HCT116 (cell line): ENCODE data around the gene CUZD1. TPM values are rescaled to one million over a fixed set of nuclear protein-coding genes. Genes with fewer than 3 reads are reported as not detected.

Experiments used
- ATAC-seq: fragments of 200-7000 bp; cut with Tn5 transposase; 2 replicates; pipeline ENCODE4 v1.9.1; 2020; ENCODE audit warnings: mild to moderate bottlenecking, moderate library complexity
- BruUV-seq: library from RNA; stranded (reverse); fragments of 400-500 nt; replicated peaks from 2 replicates; lab custom pipeline; 2021; lab: Mats Ljungman, UMichigan
- CTCF ChIA-PET: fragments of 300-600 bp; sonication (Branson Sonifier 250); formaldehyde crosslinking; loops from one replicate; lab custom pipeline; 2021; ENCODE audit warnings: antibody characterized with exemption; lab: Charles Lee
- POLR2A ChIA-PET: fragments of 300-600, 350-600 bp; sonication (Branson Sonifier 250); formaldehyde crosslinking; loops from one replicate; lab custom pipeline; 2021; ENCODE audit warnings: antibody characterized with exemption; lab: Charles Lee
- RAD21 ChIA-PET, 2 experiments: fragments of 300-600 bp; sonication (Branson Sonifier 250); formaldehyde crosslinking; loops; one replicate each; lab custom pipeline; 2023; ENCODE audit warnings: low total read pairs in 2 of 2; ENCODE audit not compliant: uncharacterized antibody in 2 of 2, unreplicated experiment in 2 of 2, low non-redundant PET in 1 of 2; lab: Charles Lee
- DNase-seq: peaks from one replicate; pipeline ENCODE4 v3.0.0-alpha.2; 2010; ENCODE audit warnings: low read depth, low spot score
- H2AFZ ChIP-seq: fragments of 200-600 bp; shearing (Covaris generic), sonication (generic); 2 replicates; pipeline ENCODE4 v1.6.1; 2017; ENCODE audit warnings: low read depth, mixed run types, mixed read lengths, antibody characterized with exemption, low read length; ENCODE audit not compliant: poor library complexity, severe bottlenecking
- H3K27ac ChIP-seq: 2 replicates; pipeline ENCODE4 v1.5.1; 2012; ENCODE audit warnings: low read depth, low read length
- H3K27me3 ChIP-seq: fragments of 200-600 bp; sonication (generic); 2 replicates; pipeline ENCODE4 v1.6.1; 2016; ENCODE audit warnings: mixed run types, low read length, mixed read lengths; ENCODE audit not compliant: insufficient read depth
- H3K36me3 ChIP-seq, 2 experiments: fragments of 200-500 bp in 1 of 2; fragments of 200-600 bp in 1 of 2; sonication (Bioruptor generic) in 1 of 2; sonication (generic) in 1 of 2; 2 replicates each; pipeline versions ENCODE4 v1.5.1 to v1.6.1; 2014 to 2016; ENCODE audit warnings: low read length in 2 of 2, inconsistent platforms in 1 of 2, mixed read lengths in 1 of 2, mixed run types in 1 of 2; ENCODE audit not compliant: insufficient read depth in 2 of 2, control insufficient read depth in 1 of 2
- H3K4me1 ChIP-seq, 2 experiments: fragments of 200-600 bp in 1 of 2; sonication (generic) in 1 of 2; 2 replicates each; pipeline versions ENCODE4 v1.5.1 to v1.6.1; 2012 to 2017; ENCODE audit warnings: low read length in 2 of 2, inconsistent platforms in 1 of 2, mild to moderate bottlenecking in 1 of 2, mixed read lengths in 1 of 2, mixed run types in 1 of 2, moderate library complexity in 1 of 2; ENCODE audit not compliant: insufficient read depth in 2 of 2, control insufficient read depth in 1 of 2
- H3K4me2 ChIP-seq: fragments of 200-600 bp; sonication (generic); 2 replicates; pipeline ENCODE4 v1.6.1; 2017; ENCODE audit warnings: mixed run types, low read length, mixed read lengths
- H3K4me3 ChIP-seq, 2 experiments: fragments of 200-600 bp in 1 of 2; sonication (generic) in 1 of 2; replicated peaks in 1 of 2; 2 replicates each; pipeline ENCODE4 v1.5.1; 2011 to 2016; ENCODE audit warnings: low read length in 2 of 2, control low read depth in 1 of 2, low read depth in 1 of 2, mild to moderate bottlenecking in 1 of 2, mixed read lengths in 1 of 2, mixed run types in 1 of 2
- H3K79me2 ChIP-seq: fragments of 200-600 bp; sonication (generic); 2 replicates; pipeline ENCODE4 v1.6.1; 2017; ENCODE audit warnings: mild to moderate bottlenecking, mixed run types, low read length, moderate library complexity, mixed read lengths; ENCODE audit not compliant: insufficient read depth
- H3K9ac ChIP-seq: fragments of 200-600 bp; sonication (generic); 2 replicates; pipeline ENCODE4 v1.6.1; 2016; ENCODE audit warnings: low read length, mixed read lengths
- H3K9me2 ChIP-seq: fragments of 200-600 bp; sonication (generic), shearing (Covaris generic); 2 replicates; pipeline ENCODE4 v1.6.1; 2017; ENCODE audit warnings: mixed run types, mild to moderate bottlenecking, moderate library complexity; ENCODE audit not compliant: insufficient read depth
- H3K9me3 ChIP-seq, 2 experiments: fragments of 200-500 bp in 1 of 2; fragments of 200-600 bp in 1 of 2; sonication (Bioruptor generic) in 1 of 2; sonication (generic) in 1 of 2; 2 replicates each; pipeline ENCODE4 v1.6.1; 2014 to 2017; ENCODE audit warnings: low read length in 2 of 2, mixed read lengths in 2 of 2, inconsistent platforms in 1 of 2, low read depth in 1 of 2, mild to moderate bottlenecking in 1 of 2, mixed run types in 1 of 2, moderate library complexity in 1 of 2; ENCODE audit not compliant: control insufficient read depth in 1 of 2, insufficient read depth in 1 of 2
- H4K20me1 ChIP-seq: fragments of 200-600 bp; sonication (generic), shearing (Covaris generic); 2 replicates; pipeline ENCODE4 v1.6.1; 2017; ENCODE audit warnings: mixed run types, mild to moderate bottlenecking, moderate library complexity; ENCODE audit not compliant: insufficient read depth
- CBX3 ChIP-seq: IDR thresholded peaks from 2 replicates; pipeline ENCODE4 v1.6.1; 2012; ENCODE audit warnings: low read depth
- CEBPB ChIP-seq: IDR thresholded peaks from 2 replicates; pipeline ENCODE4 v1.6.1; 2012; ENCODE audit warnings: low read depth
- EGR1 ChIP-seq: IDR thresholded peaks from 2 replicates; pipeline ENCODE4 v1.6.1; 2012; ENCODE audit warnings: low read depth
- EZH2 ChIP-seq: fragments of 200-600 bp; sonication (generic); IDR thresholded peaks from 2 replicates; pipeline ENCODE4 v1.6.1; 2017; ENCODE audit warnings: antibody characterized with exemption, mixed run types
- EZH2phosphoT487 ChIP-seq: fragments of 200-600 bp; IDR thresholded peaks from 2 replicates; pipeline ENCODE4 v1.6.1; 2018; ENCODE audit warnings: antibody characterized with exemption, borderline replicate concordance
- FOSL1 ChIP-seq: IDR thresholded peaks from 2 replicates; pipeline ENCODE4 v1.6.1; 2012; ENCODE audit warnings: low read depth
- JUND ChIP-seq: IDR thresholded peaks from 2 replicates; pipeline ENCODE4 v1.6.1; 2012
- POLR2A ChIP-seq: IDR thresholded peaks from 2 replicates; pipeline ENCODE4 v1.7.0; 2011; ENCODE audit warnings: borderline replicate concordance; ENCODE audit not compliant: insufficient read depth, insufficient read length; ENCODE audit errors: extremely low read depth
- POLR2AphosphoS5 ChIP-seq: IDR thresholded peaks from 2 replicates; pipeline ENCODE4 v1.6.1; 2011; ENCODE audit warnings: mild to moderate bottlenecking, low read depth, low read length, moderate library complexity
- REST ChIP-seq: IDR thresholded peaks from 2 replicates; pipeline ENCODE4 v1.6.1; 2012; ENCODE audit warnings: low read depth
- SIN3A ChIP-seq: IDR thresholded peaks from 2 replicates; pipeline ENCODE4 v1.6.1; 2012; ENCODE audit warnings: low read depth
- SP1 ChIP-seq: IDR thresholded peaks from 2 replicates; pipeline ENCODE4 v1.6.1; 2012; ENCODE audit warnings: low read depth
- SRF ChIP-seq: IDR thresholded peaks from 2 replicates; pipeline ENCODE4 v1.6.1; 2012; ENCODE audit warnings: low read depth
- TCF7L2 ChIP-seq: IDR thresholded peaks from 2 replicates; pipeline ENCODE4 v1.7.0; 2011; ENCODE audit warnings: borderline replicate concordance, inconsistent platforms; ENCODE audit not compliant: insufficient read depth, insufficient read length; ENCODE audit errors: extremely low read depth
- ZFX ChIP-seq: fragments of 450-650 bp; IDR thresholded peaks from 2 replicates; pipeline ENCODE4 v1.6.1; 2017
- ZNF274 ChIP-seq: fragments of 200-500 bp; sonication (Bioruptor generic); IDR thresholded peaks from 2 replicates; pipeline ENCODE4 v1.6.1; 2014; ENCODE audit warnings: mild to moderate bottlenecking, low read depth, low read length, inconsistent platforms
- intact Hi-C: fragments of 100-400 bp; cut with micrococcal nuclease; formaldehyde crosslinking; loops from 2 replicates; pipeline ENCODE4 v1.10.0; 2022
- total RNA-seq: library from RNA; stranded (reverse); gene quantifications from one replicate; pipeline ENCODE4 v1.2.1, GENCODE V29; 2021; ENCODE audit not compliant: unreplicated experiment
- TF ChIP-seq, protein P1 (sequence below): IDR thresholded peaks from 2 replicates; pipeline ENCODE4 v1.6.1; 2012

CUZD1 gene
- total RNA-seq, 1 experiment from 2014 or later, result 1.7 TPM

- BruUV-seq, result no TSS peak
- CTCF ChIA-PET, result no interaction called here
Observed at GRCh38 chr10:122821808-122822207, 23.8 kb downstream of the CUZD1 start.

More at GRCh38 chr10:122821808-122822207, 23.8 kb downstream of the CUZD1 start:
- H3K4me2 ChIP-seq, result no peak overlapping the region
- TF ChIP-seq SIN3A (no peak), FOSL1 (no peak), JUND (no peak), CEBPB (no peak), SP1 (no peak), POLR2AphosphoS5 (no peak), ZNF274 (no peak), EZH2phosphoT487 (no peak), EGR1 (no peak), SRF (no peak), CBX3 (no peak), REST (no peak), POLR2A (no peak), ZFX (no peak), TCF7L2 (no peak), EZH2 (no peak)
- TF ChIP-seq, protein P1, sequence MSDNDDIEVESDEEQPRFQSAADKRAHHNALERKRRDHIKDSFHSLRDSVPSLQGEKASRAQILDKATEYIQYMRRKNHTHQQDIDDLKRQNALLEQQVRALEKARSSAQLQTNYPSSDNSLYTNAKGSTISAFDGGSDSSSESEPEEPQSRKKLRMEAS, result no peak
- ChIA-PET RAD21 (no interaction called here), POLR2A (no interaction called here)
- H4K20me1 ChIP-seq, result no peaks in the 10 kb centered on the region
- no peaks in the 10 kb centered on the region for H3K4me1 ChIP-seq
- H2AFZ ChIP-seq, result no peak overlapping the region
- H3K4me3 ChIP-seq, result no peak overlapping the region
- no peak overlapping the region for H3K9ac ChIP-seq
- peaks cover 82% of the 10 kb centered on the region for H3K27me3 ChIP-seq
- no peaks in the 10 kb centered on the region for H3K79me2 ChIP-seq
- H3K9me2 ChIP-seq, result no peaks in the 10 kb centered on the region
- ATAC-seq (no peak), DNase-seq (no peak)
- intact Hi-C loops, result no loop called here
- no peaks in the 10 kb centered on the region for H3K36me3 ChIP-seq
- H3K9me3 ChIP-seq, result no peaks in the 10 kb centered on the region
- no peak overlapping the region for H3K27ac ChIP-seq
